Activated naive CD4-positive, alpha-beta T cell treated with anti-CD3 and anti-CD28 coated beads, Interleukin-2, amount 50 U/mL, for 72 hours (primary cell): ENCODE measurements around the gene TIMM23B. TPM values are rescaled to one million over a fixed set of nuclear protein-coding genes. Genes with fewer than 3 reads are reported as not detected.

Source experiments
- total RNA-seq, 2 donors: library from RNA; stranded (reverse); gene quantifications; one replicate each; pipeline ENCODE4 v1.2.3, GENCODE V29; 2022

TIMM23B gene
- total RNA-seq, 2 donors from 2014 or later, result 18.9 to 23.3 TPM

Other genes with a start within 250 kb of the TIMM23B start
- under 1 TPM; 0.14 to 0.27 TPM for gene OGDHL, start 179.7 kb upstream of the TIMM23B start, total RNA-seq
- gene PARG, start within 50 bp of the TIMM23B start, total RNA-seq, result 10 to 100 TPM; 23.8 to 33.0 TPM
- 10 to 100 TPM; 14.9 to 20.3 TPM for gene AGAP6, start 46.4 kb downstream of the TIMM23B start, total RNA-seq
- gene WASHC2A, start 125.9 kb downstream of the TIMM23B start, total RNA-seq, result 10 to 100 TPM; 30.8 to 33.2 TPM